ENCODE measurements around the gene CMTM3.
A peak's percentile ranks its signal among the peaks of the same experiment; 100 is the strongest.

The CMTM3 gene

GRCh38 chr16:66603537-66604375 is 748 bp upstream of the CMTM3 start (continued):
- TF ChIP-seq ZSCAN4 (tag by site-specific recombination; IDR thresholded peaks at IDR 0.05) (peak; percentile 98), ZNF654 (tag by site-specific recombination; IDR thresholded peaks at IDR 0.05; ENCODE audit: low read depth) (no peak), ZNF366 (tag by site-specific recombination; conservative IDR thresholded peaks at IDR 0.05) (peak; percentile 75), ZNF391 (tag by site-specific recombination; IDR thresholded peaks at IDR 0.05; ENCODE audit: borderline replicate concordance, low read depth) (0 out of 2 replicates have a peak, but pooled peaks have one; percentile 18), ZNF530 (tag by site-specific recombination; IDR thresholded peaks at IDR 0.05; ENCODE audit: low read depth) (no peak), OSR2 (tag by site-specific recombination; IDR thresholded peaks at IDR 0.05) (no peak), ZNF629 (tag by site-specific recombination; IDR thresholded peaks at IDR 0.05) (no peak), ZBTB20 (tag by site-specific recombination; IDR thresholded peaks at IDR 0.05) (peak; percentile 85), ZNF174 (tag by site-specific recombination; IDR thresholded peaks at IDR 0.05) (no peak), KLF9 (tag by site-specific recombination; IDR thresholded peaks at IDR 0.05; ENCODE audit: low read depth) (0 out of 2 replicates have a peak, but pooled peaks have one; percentile 42), ZNF830 (tag by site-specific recombination; IDR thresholded peaks at IDR 0.05; ENCODE audit: low read depth) (no peak), KLF7 (tag by site-specific recombination; IDR thresholded peaks at IDR 0.05; ENCODE audit: borderline replicate concordance) (0 out of 2 replicates have a peak, but pooled peaks have one; percentile 27), ZNF792 (tag by site-specific recombination; IDR thresholded peaks at IDR 0.05) (peak; percentile 87), ZNF544 (tag by site-specific recombination; IDR thresholded peaks at IDR 0.05) (no peak), ZBTB48 (tag by site-specific recombination; IDR thresholded peaks at IDR 0.05) (0 out of 2 replicates have a peak, but pooled peaks have one; percentile 70), ZNF398 (tag by site-specific recombination; IDR thresholded peaks at IDR 0.05) (peak; percentile 99), KLF8 (tag by site-specific recombination; IDR thresholded peaks at IDR 0.05) (0 out of 2 replicates have a peak, but pooled peaks have one; percentile 22), ZNF664 (tag by site-specific recombination; IDR thresholded peaks at IDR 0.05) (peak; percentile 23; the same call in 1 of the 2 replicates), ZNF548 (tag by site-specific recombination; IDR thresholded peaks at IDR 0.05) (no peak; the same call in 1 of the 2 replicates), KLF17 (tag by site-specific recombination; IDR thresholded peaks at IDR 0.05) (0 out of 2 replicates have a peak, but pooled peaks have one; percentile 36), ZSCAN23 (tag by site-specific recombination; IDR thresholded peaks at IDR 0.05) (no peak), ZNF76 (tag by site-specific recombination; IDR thresholded peaks at IDR 0.05; ENCODE audit: borderline replicate concordance, low read depth) (0 out of 2 replicates have a peak, but pooled peaks have one; percentile 16), ZNF239 (tag by site-specific recombination; IDR thresholded peaks at IDR 0.05) (0 out of 2 replicates have a peak, but pooled peaks have one; percentile 53), ZBTB17 (tag by site-specific recombination; IDR thresholded peaks at IDR 0.05) (peak; percentile 87), AEBP2 (tag by site-specific recombination; IDR thresholded peaks at IDR 0.05; ENCODE audit: borderline replicate concordance) (no peak), ZNF785 (tag by site-specific recombination; IDR thresholded peaks at IDR 0.05) (peak; percentile 96), ZNF501 (tag by site-specific recombination; IDR thresholded peaks at IDR 0.05) (0 out of 2 replicates have a peak, but pooled peaks have one; percentile 78), GFI1B (tag by site-specific recombination; IDR thresholded peaks at IDR 0.05) (peak; percentile 54; the same call in 1 of the 2 replicates), ZBTB7A (tag by site-specific recombination; IDR thresholded peaks at IDR 0.05; ENCODE audit: low read depth) (peak; percentile 79; the same call in 1 of the 2 replicates)
- TF ChIP-seq, protein P1, sequence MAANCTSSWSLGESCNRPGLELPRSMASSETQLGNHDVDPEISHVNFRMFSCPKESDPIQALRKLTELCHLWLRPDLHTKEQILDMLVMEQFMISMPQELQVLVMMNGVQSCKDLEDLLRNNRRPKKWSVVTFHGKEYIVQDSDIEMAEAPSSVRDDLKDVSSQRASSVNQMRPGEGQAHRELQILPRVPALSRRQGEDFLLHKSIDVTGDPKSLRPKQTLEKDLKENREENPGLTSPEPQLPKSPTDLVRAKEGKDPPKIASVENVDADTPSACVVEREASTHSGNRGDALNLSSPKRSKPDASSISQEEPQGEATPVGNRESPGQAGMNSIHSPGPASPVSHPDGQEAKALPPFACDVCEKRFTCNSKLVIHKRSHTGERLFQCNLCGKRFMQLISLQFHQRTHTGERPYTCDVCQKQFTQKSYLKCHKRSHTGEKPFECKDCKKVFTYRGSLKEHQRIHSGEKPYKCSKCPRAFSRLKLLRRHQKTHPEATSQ (tag by site-specific recombination; IDR thresholded peaks at IDR 0.05) = no peak
- TF ChIP-seq, protein P2, sequence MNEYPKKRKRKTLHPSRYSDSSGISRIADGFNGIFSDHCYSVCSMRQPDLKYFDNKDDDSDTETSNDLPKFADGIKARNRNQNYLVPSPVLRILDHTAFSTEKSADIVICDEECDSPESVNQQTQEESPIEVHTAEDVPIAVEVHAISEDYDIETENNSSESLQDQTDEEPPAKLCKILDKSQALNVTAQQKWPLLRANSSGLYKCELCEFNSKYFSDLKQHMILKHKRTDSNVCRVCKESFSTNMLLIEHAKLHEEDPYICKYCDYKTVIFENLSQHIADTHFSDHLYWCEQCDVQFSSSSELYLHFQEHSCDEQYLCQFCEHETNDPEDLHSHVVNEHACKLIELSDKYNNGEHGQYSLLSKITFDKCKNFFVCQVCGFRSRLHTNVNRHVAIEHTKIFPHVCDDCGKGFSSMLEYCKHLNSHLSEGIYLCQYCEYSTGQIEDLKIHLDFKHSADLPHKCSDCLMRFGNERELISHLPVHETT (tag by site-specific recombination; IDR thresholded peaks at IDR 0.05) = no peak

All from HEK293 (cell line).